ENCODE data around the gene KRTCAP2.

Gene KRTCAP2

GRCh38 chr1:155130272-155131006, 42.7 kb downstream of the KRTCAP2 start:
- no peak for DNase-seq

- peak in 1 of 2 donors; percentile 48 for DNase-seq
These were observed 44.2 kb downstream of the KRTCAP2 start for GRCh38 chr1:155128755-155129473.

GRCh38 chr1:155127967-155128754, 44.9 kb downstream of the KRTCAP2 start:
- DNase-seq, result no peak

- no peak for DNase-seq
These were observed 45.8 kb downstream of the KRTCAP2 start, which contains the start of gene EFNA1 for GRCh38 chr1:155127105-155127966. Gene EFNA1 (plus strand): TSS chr1:155127876. CDS start chr1:155127978, 102 bp downstream.

- DNase-seq, result no peak
These were observed 46.5 kb downstream of the KRTCAP2 start for GRCh38 chr1:155126556-155127104.

GRCh38 chr1:155125946-155126555, 47.1 kb downstream of the KRTCAP2 start:
- DNase-seq, result no peak

GRCh38 chr1:155125511-155125945, 47.6 kb downstream of the KRTCAP2 start:
- DNase-seq, result no peak

GRCh38 chr1:155124503-155125463, 48.3 kb downstream of the KRTCAP2 start:
- no peak for DNase-seq

GRCh38 chr1:155123801-155124200, 49.3 kb downstream of the KRTCAP2 start:
- no peak for DNase-seq

GRCh38 chr1:155122308-155122707, 50.8 kb downstream of the KRTCAP2 start:
- no peak for DNase-seq

GRCh38 chr1:155121249-155121648, 51.9 kb downstream of the KRTCAP2 start:
- DNase-seq, result no peak

- DNase-seq, result no peak
These were observed 52.9 kb downstream of the KRTCAP2 start for GRCh38 chr1:155120253-155120652.
